ENCODE results near the gene OXCT1.
A peak's percentile ranks its signal among the peaks of the same experiment; 100 is the strongest.

The OXCT1 gene

DNA sequence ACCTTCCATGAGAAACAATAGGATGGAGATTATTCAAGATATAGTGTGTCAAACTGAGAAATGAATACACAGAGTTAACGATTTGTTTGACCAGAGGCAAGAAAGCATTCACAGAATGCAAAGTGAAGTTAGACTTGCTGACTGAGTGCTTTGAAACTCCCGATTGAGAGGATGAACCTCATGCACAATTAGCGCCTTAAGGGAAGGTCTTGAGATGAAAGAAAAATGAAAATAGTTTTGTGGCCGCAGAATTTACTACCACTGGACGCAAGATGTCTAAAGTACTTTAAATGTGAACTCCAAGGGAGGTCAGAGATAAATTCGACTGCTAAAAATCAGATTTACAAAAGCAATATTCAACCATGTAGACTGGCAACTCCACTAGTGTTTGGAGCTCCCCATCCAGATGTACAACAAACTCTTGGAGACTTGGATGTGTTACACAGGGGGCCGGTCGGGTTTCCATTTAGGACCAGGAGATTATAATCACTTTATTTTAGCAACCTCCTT, 33.2 kb upstream of the OXCT1 start:
- DNase-seq = no peak
- no peaks in the 10 kb centered on the region for H3K36me3 ChIP-seq (replicated peaks)
- no peaks in the 10 kb centered on the region for H3K27me3 ChIP-seq (replicated peaks)
- H3K27ac ChIP-seq = no peak overlapping the region
- in situ Hi-C loops (cut with HindIII; ENCODE audit: low pct_ligation_motif_present, low sequenced_read_pairs) = no loop called here
- TF ChIP-seq, protein P1, sequence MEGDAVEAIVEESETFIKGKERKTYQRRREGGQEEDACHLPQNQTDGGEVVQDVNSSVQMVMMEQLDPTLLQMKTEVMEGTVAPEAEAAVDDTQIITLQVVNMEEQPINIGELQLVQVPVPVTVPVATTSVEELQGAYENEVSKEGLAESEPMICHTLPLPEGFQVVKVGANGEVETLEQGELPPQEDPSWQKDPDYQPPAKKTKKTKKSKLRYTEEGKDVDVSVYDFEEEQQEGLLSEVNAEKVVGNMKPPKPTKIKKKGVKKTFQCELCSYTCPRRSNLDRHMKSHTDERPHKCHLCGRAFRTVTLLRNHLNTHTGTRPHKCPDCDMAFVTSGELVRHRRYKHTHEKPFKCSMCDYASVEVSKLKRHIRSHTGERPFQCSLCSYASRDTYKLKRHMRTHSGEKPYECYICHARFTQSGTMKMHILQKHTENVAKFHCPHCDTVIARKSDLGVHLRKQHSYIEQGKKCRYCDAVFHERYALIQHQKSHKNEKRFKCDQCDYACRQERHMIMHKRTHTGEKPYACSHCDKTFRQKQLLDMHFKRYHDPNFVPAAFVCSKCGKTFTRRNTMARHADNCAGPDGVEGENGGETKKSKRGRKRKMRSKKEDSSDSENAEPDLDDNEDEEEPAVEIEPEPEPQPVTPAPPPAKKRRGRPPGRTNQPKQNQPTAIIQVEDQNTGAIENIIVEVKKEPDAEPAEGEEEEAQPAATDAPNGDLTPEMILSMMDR (IDR thresholded peaks at IDR 0.05; ENCODE audit: low read depth, low read length, missing control alignments) = no peak
- H3K4me3 ChIP-seq (ENCODE audit: low read depth, low read length) = peak overlapping the region; percentile 95

DNA sequence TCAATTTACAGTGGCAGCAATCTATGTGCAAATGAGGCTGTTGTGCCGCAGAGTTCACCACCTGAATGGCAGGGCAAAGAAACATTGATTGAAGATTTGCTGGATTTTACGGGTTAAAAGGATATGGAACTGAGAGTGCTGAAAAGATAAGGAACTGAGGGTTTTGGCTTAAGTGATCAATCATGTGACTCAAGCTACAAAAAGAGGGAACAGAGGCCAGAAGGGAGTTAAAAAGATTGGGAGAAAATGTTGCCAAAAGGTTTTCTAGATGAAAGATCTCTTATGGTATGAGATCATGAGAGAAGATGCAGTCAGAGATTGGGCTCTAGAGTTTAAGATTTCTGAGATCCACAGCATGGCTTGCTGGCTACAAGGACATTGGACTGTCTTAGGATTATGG, 26.0 kb upstream of the OXCT1 start:
- TF ChIP-seq, protein P1 (IDR thresholded peaks at IDR 0.05; ENCODE audit: low read depth, low read length, missing control alignments) = no peak
- no peaks in the 10 kb centered on the region for H3K36me3 ChIP-seq (replicated peaks)
- no peak for DNase-seq
- in situ Hi-C loops (cut with HindIII; ENCODE audit: low pct_ligation_motif_present, low sequenced_read_pairs) = no loop called here
- H3K4me3 ChIP-seq (ENCODE audit: low read depth, low read length) = no peak overlapping the region
- H3K27ac ChIP-seq = no peak overlapping the region
- H3K27me3 ChIP-seq (replicated peaks) = no peaks in the 10 kb centered on the region

DNA sequence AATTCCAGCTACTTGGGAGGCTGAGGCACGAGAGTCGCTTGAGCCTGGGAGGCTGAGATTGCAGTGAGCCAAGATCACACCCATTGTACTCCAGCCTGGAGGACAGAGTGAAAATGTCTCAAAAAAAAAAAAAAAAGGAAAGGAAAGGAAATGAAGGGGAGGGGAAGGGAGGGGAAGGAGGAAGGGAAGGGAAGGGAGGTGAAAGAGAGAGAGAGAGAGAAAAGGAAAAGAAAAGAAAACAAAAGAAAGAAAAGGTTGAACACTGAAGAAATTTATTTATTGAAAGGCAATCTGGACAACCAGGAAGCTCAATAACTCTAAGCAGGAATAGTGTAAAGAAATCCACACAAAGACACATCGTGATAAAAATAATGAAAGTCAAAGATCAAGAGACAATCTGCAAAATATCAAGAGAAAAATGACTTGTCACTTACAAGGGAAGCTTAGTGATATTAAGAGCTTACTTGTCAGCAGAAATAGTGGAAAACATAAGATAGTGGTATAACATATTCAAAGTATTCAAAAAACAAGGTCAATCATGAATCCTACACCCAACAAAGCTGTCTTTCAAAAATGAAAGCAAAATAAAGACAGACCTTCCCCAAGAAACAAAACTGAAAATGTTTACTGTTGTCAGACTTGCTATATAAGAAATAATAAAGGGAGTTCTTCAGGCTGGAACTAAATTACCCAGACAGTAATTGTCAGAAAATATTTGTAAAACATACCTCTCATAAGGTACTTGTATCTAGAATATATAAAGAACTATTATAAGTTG, 23.0 kb upstream of the OXCT1 start:
- no peak overlapping the region for H3K27ac ChIP-seq
- H3K36me3 ChIP-seq (replicated peaks) = no peaks in the 10 kb centered on the region
- TF ChIP-seq, protein P1 (IDR thresholded peaks at IDR 0.05; ENCODE audit: low read depth, low read length, missing control alignments) = no peak
- H3K27me3 ChIP-seq (replicated peaks) = no peaks in the 10 kb centered on the region
- in situ Hi-C loops (cut with HindIII; ENCODE audit: low pct_ligation_motif_present, low sequenced_read_pairs) = no loop called here
- no peak for DNase-seq
- H3K4me3 ChIP-seq (ENCODE audit: low read depth, low read length) = no peak overlapping the region

DNA sequence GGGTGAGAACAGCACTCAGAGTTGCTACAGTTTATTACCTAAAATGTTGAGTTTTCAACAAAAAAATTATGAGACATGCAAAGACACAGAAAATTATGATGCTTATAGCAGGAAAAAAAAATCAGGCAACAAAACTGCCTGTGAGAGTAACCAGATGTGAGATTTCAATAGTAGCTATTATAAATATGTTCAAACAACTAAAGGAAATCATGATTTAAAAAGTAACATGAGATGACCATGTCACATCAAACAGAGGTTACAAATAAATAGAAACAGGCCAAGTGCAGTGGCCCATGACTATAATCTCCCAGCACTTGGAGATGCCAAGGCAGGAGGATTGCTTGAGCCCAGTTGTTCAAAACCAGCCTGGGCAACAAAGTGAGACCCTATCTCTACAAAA, 21.8 kb upstream of the OXCT1 start:
- TF ChIP-seq, protein P1 (IDR thresholded peaks at IDR 0.05; ENCODE audit: low read depth, low read length, missing control alignments) = no peak
- H3K4me3 ChIP-seq (ENCODE audit: low read depth, low read length) = no peak overlapping the region
- in situ Hi-C loops (cut with HindIII; ENCODE audit: low pct_ligation_motif_present, low sequenced_read_pairs) = no loop called here
- H3K36me3 ChIP-seq (replicated peaks) = no peaks in the 10 kb centered on the region
- no peak for DNase-seq
- no peaks in the 10 kb centered on the region for H3K27me3 ChIP-seq (replicated peaks)
- no peak overlapping the region for H3K27ac ChIP-seq

DNA sequence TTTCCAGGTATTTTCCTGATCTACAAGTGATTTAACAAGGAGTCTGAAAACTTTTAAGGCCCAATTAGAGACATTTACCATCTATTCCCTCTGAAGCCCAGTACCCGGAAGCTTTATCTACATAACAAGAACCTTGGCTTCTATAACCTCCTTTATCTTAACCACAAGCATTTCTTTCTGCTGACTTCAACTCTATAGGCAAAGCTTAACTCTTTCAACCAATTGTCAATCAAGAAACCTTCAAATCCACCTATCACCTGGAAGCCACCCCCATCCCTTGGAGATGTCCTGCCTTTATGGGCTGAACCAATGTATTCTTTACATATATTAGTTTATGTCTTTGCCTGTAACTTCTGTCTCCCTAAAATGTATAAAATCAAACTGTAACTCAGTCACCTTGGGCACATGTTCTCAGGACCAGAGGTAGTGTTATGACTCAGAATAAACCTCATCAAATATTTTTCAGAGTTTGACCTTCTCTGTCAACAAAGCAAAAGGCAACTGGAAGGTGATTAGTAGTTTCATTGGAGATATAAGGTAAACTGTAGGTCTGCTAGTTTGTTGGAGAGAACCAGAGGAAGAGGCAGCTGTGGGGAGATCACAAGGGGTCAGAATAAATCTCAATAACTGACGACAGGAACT, 21.0 kb upstream of the OXCT1 start:
- no peaks in the 10 kb centered on the region for H3K27me3 ChIP-seq (replicated peaks)
- H3K4me3 ChIP-seq (ENCODE audit: low read depth, low read length) = no peak overlapping the region
- in situ Hi-C loops (cut with HindIII; ENCODE audit: low pct_ligation_motif_present, low sequenced_read_pairs) = no loop called here
- no peak for DNase-seq
- H3K36me3 ChIP-seq (replicated peaks) = no peaks in the 10 kb centered on the region
- TF ChIP-seq, protein P1 (IDR thresholded peaks at IDR 0.05; ENCODE audit: low read depth, low read length, missing control alignments) = no peak
- no peak overlapping the region for H3K27ac ChIP-seq

Measured in brain microvascular endothelial cell (primary cell).